H1 (cell line): ENCODE results near the gene ARHGAP18. TPM values are rescaled to one million over a fixed set of nuclear protein-coding genes. Genes with fewer than 3 reads are reported as not detected.

Experiments
- CTCF ChIA-PET: fragments of 300-600 bp; sonication (Branson Sonifier 250); formaldehyde crosslinking; loops from one replicate; lab custom pipeline; 2021; ENCODE audit not compliant: partially characterized antibody; lab: Charles Lee
- POLR2A ChIA-PET: fragments of 300-600 bp; sonication (Branson Sonifier 250); formaldehyde crosslinking; loops from one replicate; lab custom pipeline; 2021; ENCODE audit warnings: inconsistent platforms; ENCODE audit not compliant: partially characterized antibody; lab: Charles Lee
- DNase-seq, 2 experiments: peaks; one replicate each; pipeline versions ENCODE4 v3.0.0 to v3.0.0-alpha.2; 2010 to 2022; ENCODE audit warnings: low spot score in 2 of 2, low read depth in 1 of 2, mixed read lengths in 1 of 2
- FAIRE-seq: peaks from 2 replicates; lab custom pipeline; 2011; peaks lifted over from hg19 to GRCh38; lab: Jason Lieb, UNC
- H2AFZ ChIP-seq: 2 replicates; pipeline ENCODE4 v1.8.1; 2012; ENCODE audit warnings: low read length, inconsistent platforms
- H2AK5ac ChIP-seq: 2 replicates; pipeline ENCODE4 v1.6.1; 2013; ENCODE audit warnings: low read depth, low read length
- H2BK120ac ChIP-seq: replicated peaks from 2 replicates; pipeline ENCODE3; 2013; ENCODE audit warnings: low read depth, low read length, inconsistent platforms
- H2BK12ac ChIP-seq: 2 replicates; pipeline ENCODE4 v1.6.1; 2013; ENCODE audit warnings: low read depth, low read length
- H2BK15ac ChIP-seq: 2 replicates; pipeline ENCODE4 v1.6.1; 2013; ENCODE audit warnings: low read length
- H2BK20ac ChIP-seq: 2 replicates; pipeline ENCODE4 v1.6.1; 2013; ENCODE audit warnings: low read length
- H2BK5ac ChIP-seq: 2 replicates; pipeline ENCODE4 v1.6.1; 2013; ENCODE audit warnings: low read depth, low read length
- H3K14ac ChIP-seq: 2 replicates; pipeline ENCODE4 v1.6.1; 2013; ENCODE audit warnings: inconsistent platforms; ENCODE audit not compliant: insufficient read length
- H3K18ac ChIP-seq: 2 replicates; pipeline ENCODE4 v1.6.1; 2013; ENCODE audit warnings: low read length; ENCODE audit errors: extremely low read depth
- H3K23ac ChIP-seq: 2 replicates; pipeline ENCODE4 v1.6.1; 2013; ENCODE audit warnings: inconsistent platforms; ENCODE audit not compliant: insufficient read length
- H3K23me2 ChIP-seq: 2 replicates; pipeline ENCODE4 v1.6.1; 2013; ENCODE audit warnings: low read depth, low read length
- H3K27ac ChIP-seq: 2 replicates; pipeline ENCODE4 v1.6.1; 2011; ENCODE audit warnings: low read depth, low read length, inconsistent platforms
- H3K27me3 ChIP-seq, 4 experiments: replicated peaks in 1 of 4; 1 replicate in 1 of 4; 2 replicates in 3 of 4; pipeline versions ENCODE4 v1.6.1 to v1.8.1; 2011 to 2013; ENCODE audit warnings: low read length in 3 of 4, mild to moderate bottlenecking in 3 of 4, inconsistent platforms in 2 of 4, mixed read lengths in 2 of 4, moderate library complexity in 1 of 4; ENCODE audit not compliant: control insufficient read depth in 3 of 4, insufficient read depth in 3 of 4; ENCODE audit errors: extremely low read depth in 1 of 4
- H3K36me3 ChIP-seq, 4 experiments: 2 replicates each; pipeline versions ENCODE4 v1.6.1 to v1.8.1; 2011 to 2013; ENCODE audit warnings: mild to moderate bottlenecking in 4 of 4, low read length in 3 of 4, moderate library complexity in 2 of 4, control low read depth in 1 of 4, inconsistent platforms in 1 of 4; ENCODE audit not compliant: insufficient read depth in 4 of 4, control insufficient read depth in 2 of 4
- H3K4ac ChIP-seq: replicated peaks from 2 replicates; pipeline ENCODE3; 2013; ENCODE audit warnings: low read length, low read depth, mixed read lengths, inconsistent platforms; ENCODE audit not compliant: insufficient read length
- H3K4me1 ChIP-seq, 4 experiments: replicated peaks in 1 of 4; 1 replicate in 1 of 4; 2 replicates in 3 of 4; pipeline versions ENCODE4 v1.6.1 to v1.8.1; 2011 to 2013; ENCODE audit warnings: low read length in 3 of 4, inconsistent platforms in 2 of 4, mixed read lengths in 1 of 4; ENCODE audit not compliant: insufficient read depth in 4 of 4, control insufficient read depth in 3 of 4
- H3K4me2 ChIP-seq, 2 experiments: 2 replicates each; pipeline versions ENCODE4 v1.6.1 to v1.8.1; 2011 to 2013; ENCODE audit warnings: low read depth in 2 of 2, low read length in 2 of 2, control low read depth in 1 of 2, inconsistent platforms in 1 of 2, mild to moderate bottlenecking in 1 of 2; ENCODE audit not compliant: insufficient read depth in 1 of 2
- H3K4me3 ChIP-seq, 4 experiments: fragments of 200-600, 300-600 bp in 1 of 4; sonication (generic), shearing (Covaris generic), sonication (Bioruptor Twin) in 1 of 4; 2 replicates each; pipeline versions ENCODE4 v1.5.1 to v1.8.1; 2011 to 2016; ENCODE audit warnings: low read length in 4 of 4, low read depth in 3 of 4, control low read depth in 2 of 4, inconsistent platforms in 2 of 4, mild to moderate bottlenecking in 2 of 4, mixed read lengths in 1 of 4, moderate library complexity in 1 of 4; ENCODE audit not compliant: insufficient read depth in 2 of 4; ENCODE audit errors: extremely low read depth in 1 of 4
- H3K56ac ChIP-seq: replicated peaks from 2 replicates; pipeline ENCODE3; 2013; ENCODE audit warnings: low read depth, mild to moderate bottlenecking, mixed read lengths, low read length, inconsistent platforms; ENCODE audit not compliant: insufficient read length
- H3K79me1 ChIP-seq: 2 replicates; pipeline ENCODE4 v1.6.1; 2013; ENCODE audit warnings: low read depth, low read length, control low read depth
- H3K79me2 ChIP-seq, 2 experiments: 2 replicates each; pipeline versions ENCODE4 v1.6.1 to v1.8.1; 2012 to 2013; ENCODE audit warnings: low read length in 2 of 2, mild to moderate bottlenecking in 2 of 2, inconsistent platforms in 1 of 2; ENCODE audit not compliant: insufficient read depth in 2 of 2, control insufficient read depth in 1 of 2
- H3K9ac ChIP-seq, 4 experiments: replicated peaks in 1 of 4; 1 replicate in 1 of 4; 2 replicates in 3 of 4; pipeline versions ENCODE4 v1.6.1 to v1.8.1; 2011 to 2013; ENCODE audit warnings: low read depth in 3 of 4, low read length in 3 of 4, control low read depth in 2 of 4, mild to moderate bottlenecking in 2 of 4, moderate library complexity in 2 of 4, inconsistent platforms in 1 of 4; ENCODE audit errors: extremely low read depth in 1 of 4
- H3K9me3 ChIP-seq, 2 experiments: 2 replicates each; pipeline versions ENCODE4 v1.6.1 to v1.8.1; 2012 to 2013; ENCODE audit warnings: mild to moderate bottlenecking in 2 of 2, moderate library complexity in 2 of 2, control low read depth in 1 of 2, inconsistent platforms in 1 of 2, low read depth in 1 of 2, low read length in 1 of 2, mixed read lengths in 1 of 2; ENCODE audit not compliant: insufficient read depth in 2 of 2
- H4K20me1 ChIP-seq, 2 experiments: replicated peaks in 1 of 2; 2 replicates each; pipeline versions ENCODE3 to v1.8.1; 2011 to 2013; ENCODE audit warnings: inconsistent platforms in 2 of 2, low read length in 2 of 2, mild to moderate bottlenecking in 1 of 2; ENCODE audit not compliant: insufficient read depth in 2 of 2, control insufficient read depth in 1 of 2
- H4K5ac ChIP-seq: 2 replicates; pipeline ENCODE4 v1.6.1; 2013; ENCODE audit warnings: low read length, low read depth, mixed read lengths, inconsistent platforms; ENCODE audit not compliant: insufficient read length
- H4K8ac ChIP-seq: 2 replicates; pipeline ENCODE4 v1.8.0; 2013; ENCODE audit warnings: mild to moderate bottlenecking, moderate library complexity, low read length, inconsistent platforms; ENCODE audit not compliant: insufficient read depth; ENCODE audit errors: extremely low read depth
- H4K91ac ChIP-seq: replicated peaks from 2 replicates; pipeline ENCODE3; 2013; ENCODE audit warnings: low read length, mixed read lengths, inconsistent platforms; ENCODE audit not compliant: insufficient read length
- TAF1 ChIP-seq: IDR thresholded peaks from 2 replicates; pipeline ENCODE4 v1.6.1; 2011; ENCODE audit warnings: mild to moderate bottlenecking, low read depth, low read length
- WGBS, 2 experiments: shearing (Covaris generic) in 1 of 2; methylation state at CpG; one replicate each; pipeline versions ENCODE4 v1.1.6 to v1.1.7; 2013 to 2015; ENCODE audit warnings: low lambda C conversion rate in 2 of 2, mixed read lengths in 2 of 2, inconsistent platforms in 1 of 2, low coverage in 1 of 2, missing lambda C conversion rate in 1 of 2; ENCODE audit not compliant: insufficient replicate concordance in 2 of 2, insufficient coverage in 1 of 2, insufficient read length in 1 of 2; ENCODE audit errors: extremely low coverage in 1 of 2, missing lambda C conversion rate in 1 of 2; 5-methylcytosine and 5-hydroxymethylcytosine counted together
- polyA plus RNA-seq, 7 experiments: library from polyadenylated mRNA; depleted of rRNA in 3 of 7; stranded (reverse) in 5 of 7; unstranded in 2 of 7; fragments of >200 nt in 5 of 7; fragments of 200-250 nt in 2 of 7; gene quantifications; 1 replicate in 5 of 7; 2 replicates in 1 of 7; 4 replicates in 1 of 7; pipeline versions ENCODE4 v1.2.1 to v1.2.3, GENCODE V29; 2011 to 2013; ENCODE audit warnings: missing spikeins in 2 of 7, mixed read lengths in 2 of 7
- total RNA-seq: library from RNA; stranded (reverse); fragmentation: NEBNext Ultra II Directional; extraction: Animal tissue kit (Norgen Biotek cat#: 25700); gene quantifications from 2 replicates; pipeline ENCODE4 v1.2.1, GENCODE V29; 2021
- TF ChIP-seq, protein P1 (sequence below): IDR thresholded peaks from 2 replicates; pipeline ENCODE4 v1.6.1; 2011; ENCODE audit warnings: low read length, improper control_type of control experiment

The ARHGAP18 gene
- total and polyA plus RNA-seq, 2 of the 8 experiments (the other 6 are each of a cell fraction or from before 2014, with no cell fraction given), result 0.83 to 4.5 TPM

DNA sequence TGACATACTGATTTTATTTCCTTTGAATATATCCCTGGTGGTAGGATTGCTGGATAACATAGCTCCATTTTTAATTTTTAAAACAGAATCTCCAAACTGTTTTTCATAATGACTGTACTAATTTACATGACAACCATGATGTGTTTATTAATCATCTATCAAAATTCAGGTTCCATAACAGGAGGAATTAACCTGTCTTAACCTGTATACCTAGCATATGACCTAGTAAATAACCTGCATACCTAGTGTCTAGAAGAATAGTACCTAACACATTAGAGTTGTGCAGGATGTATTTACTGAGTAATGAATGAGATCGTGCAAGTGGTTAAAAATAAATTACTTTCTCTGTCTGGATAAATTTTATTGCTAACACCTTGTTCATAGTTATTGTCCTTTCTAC lies 45.8 kb upstream of the ARHGAP18 start:
- no peak overlapping the region for H4K8ac ChIP-seq
- CTCF ChIA-PET, result interaction anchor here (1.6 kb wide), 1 partner anchor 20 kb away, joined by 7 read pairs; no protein-coding TSS in a partner anchor
- no peak for DNase-seq
- H3K27ac ChIP-seq, result no peak overlapping the region
- H4K91ac ChIP-seq, result no peak overlapping the region
- H3K4me3 ChIP-seq, result no peak overlapping the region
- H3K9ac ChIP-seq, result no peak overlapping the region
- H3K27me3 ChIP-seq, result no peaks in the 10 kb centered on the region
- H4K20me1 ChIP-seq, result peaks cover 0 to 2% of the 10 kb centered on the region in 2 experiments
- no peak for FAIRE-seq
- H2BK120ac ChIP-seq, result no peak overlapping the region
- POLR2A ChIA-PET, result no interaction called here
- no peak overlapping the region for H2BK20ac ChIP-seq
- 95% methylated on average over 1 of the region's 1 CpG; no CpG with 5 or more reads in 1 of the 2 experiments for WGBS, 2 experiments
- no peaks in the 10 kb centered on the region for H3K79me2 ChIP-seq
- H3K23ac ChIP-seq, result no peak overlapping the region
- H3K23me2 ChIP-seq, result no peaks in the 10 kb centered on the region
- no peak overlapping the region for H3K18ac ChIP-seq
- no peak for TF ChIP-seq TAF1
- TF ChIP-seq, protein P1, sequence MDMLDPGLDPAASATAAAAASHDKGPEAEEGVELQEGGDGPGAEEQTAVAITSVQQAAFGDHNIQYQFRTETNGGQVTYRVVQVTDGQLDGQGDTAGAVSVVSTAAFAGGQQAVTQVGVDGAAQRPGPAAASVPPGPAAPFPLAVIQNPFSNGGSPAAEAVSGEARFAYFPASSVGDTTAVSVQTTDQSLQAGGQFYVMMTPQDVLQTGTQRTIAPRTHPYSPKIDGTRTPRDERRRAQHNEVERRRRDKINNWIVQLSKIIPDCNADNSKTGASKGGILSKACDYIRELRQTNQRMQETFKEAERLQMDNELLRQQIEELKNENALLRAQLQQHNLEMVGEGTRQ, result no peak
- no peak overlapping the region for H2BK12ac ChIP-seq
- no peak overlapping the region for H2AK5ac ChIP-seq
- no peak overlapping the region for H3K14ac ChIP-seq
- no peaks in the 10 kb centered on the region for H3K9me3 ChIP-seq
- no peak overlapping the region for H2BK15ac ChIP-seq
- H3K4me2 ChIP-seq, result no peak overlapping the region
- H3K56ac ChIP-seq, result no peak overlapping the region
- H3K36me3 ChIP-seq, result no peaks in the 10 kb centered on the region
- H3K79me1 ChIP-seq, result no peaks in the 10 kb centered on the region
- no peaks in the 10 kb centered on the region for H3K4me1 ChIP-seq
- H2AFZ ChIP-seq, result no peak overlapping the region
- H2BK5ac ChIP-seq, result no peak overlapping the region
- H3K4ac ChIP-seq, result no peak overlapping the region
- no peak overlapping the region for H4K5ac ChIP-seq
